Esophagus muscularis mucosa (tissue), 3 donors: ENCODE data around the gene COX4I1.

ENCODE experiments used
- CTCF ChIP-seq, 3 experiments: fragments of 200-600 bp in 2 of 3; fragments of 450-650 bp in 1 of 3; sonication (generic) in 2 of 3; IDR thresholded peaks; one replicate each; pipeline ENCODE4 v1.5.1; 2017 to 2019; ENCODE audit warnings: antibody characterized with exemption in 3 of 3, mild to moderate bottlenecking in 2 of 3, moderate library complexity in 1 of 3
- EP300 ChIP-seq: sonication (generic); formaldehyde crosslinking; IDR thresholded peaks from one replicate; pipeline ENCODE4 v1.6.1; 2017; ENCODE audit warnings: antibody characterized with exemption

GRCh38 chr16:85799497-85800320 lies at the start of gene COX4I1, which contains the start of gene EMC8:
- no peak for TF ChIP-seq EP300
- TF ChIP-seq CTCF (IDR thresholded peaks at IDR 0.05) = no peak
